Panc1 (cell line): Measurements from ENCODE around the gene GAMT. TPM values are rescaled to one million over a fixed set of nuclear protein-coding genes. Genes with fewer than 3 reads are reported as not detected.

ENCODE experiments used
- ATAC-seq: fragments of 200-7000 bp; cut with Tn5 transposase; 2 replicates; pipeline ENCODE4 v1.9.1; 2020; ENCODE audit warnings: mild to moderate bottlenecking, moderate library complexity
- BruUV-seq: library from RNA; stranded (reverse); fragments of 400-500 nt; replicated peaks from 2 replicates; lab custom pipeline; 2021; lab: Mats Ljungman, UMichigan
- CTCF ChIA-PET: fragments of 300-600 bp; sonication (Branson Sonifier 250); formaldehyde crosslinking; loops from one replicate; lab custom pipeline; 2022; ENCODE audit warnings: antibody characterized with exemption; lab: Charles Lee
- POLR2A ChIA-PET: fragments of 300-600 bp; sonication (Branson Sonifier 250); formaldehyde crosslinking; loops from one replicate; lab custom pipeline; 2022; ENCODE audit warnings: antibody characterized with exemption; lab: Charles Lee
- DNase-seq: peaks from one replicate; pipeline ENCODE4 v3.0.0-alpha.2; 2010; ENCODE audit warnings: low read depth, low spot score
- H3K27ac ChIP-seq: 2 replicates; pipeline ENCODE4 v1.5.1; 2011; ENCODE audit warnings: mild to moderate bottlenecking, low read length, inconsistent platforms
- H3K27me3 ChIP-seq: fragments of 200-500 bp; sonication (Bioruptor generic); 2 replicates; pipeline ENCODE4 v1.6.0; 2014; ENCODE audit warnings: low read length, inconsistent platforms; ENCODE audit not compliant: control insufficient read depth, insufficient read depth
- H3K36me3 ChIP-seq: fragments of 200-500 bp; sonication (Bioruptor generic); 2 replicates; pipeline ENCODE4 v1.5.1; 2014; ENCODE audit warnings: inconsistent platforms, mild to moderate bottlenecking, low read length, moderate library complexity; ENCODE audit not compliant: control insufficient read depth, insufficient read depth
- H3K4me1 ChIP-seq: 2 replicates; pipeline ENCODE4 v1.5.1; 2011; ENCODE audit warnings: inconsistent platforms, mild to moderate bottlenecking, low read length, moderate library complexity; ENCODE audit not compliant: control insufficient read depth, insufficient read depth
- H3K4me3 ChIP-seq, 2 experiments: 2 replicates each; pipeline ENCODE4 v1.5.1; 2011 to 2012; ENCODE audit warnings: low read depth in 2 of 2, low read length in 2 of 2, mild to moderate bottlenecking in 2 of 2, inconsistent platforms in 1 of 2, moderate library complexity in 1 of 2
- H3K9me3 ChIP-seq: fragments of 200-500 bp; sonication (Bioruptor generic); 2 replicates; pipeline ENCODE4 v1.5.1; 2014; ENCODE audit warnings: low read depth, mild to moderate bottlenecking, inconsistent platforms, low read length, moderate library complexity; ENCODE audit not compliant: control insufficient read depth, insufficient read depth
- POLR2AphosphoS5 ChIP-seq: IDR thresholded peaks from 2 replicates; pipeline ENCODE4 v1.6.1; 2012; ENCODE audit warnings: mild to moderate bottlenecking, low read depth, low read length, moderate library complexity
- SIN3A ChIP-seq: IDR thresholded peaks from 2 replicates; pipeline ENCODE4 v1.6.1; 2012; ENCODE audit warnings: low read depth, mild to moderate bottlenecking, low read length, moderate library complexity, borderline replicate concordance; ENCODE audit not compliant: insufficient read depth
- TCF7L2 ChIP-seq: IDR thresholded peaks from 2 replicates; pipeline ENCODE4 v1.6.1; 2011; ENCODE audit warnings: mild to moderate bottlenecking, low read depth, low read length, inconsistent platforms
- in situ Hi-C: cut with HindIII; loops from 2 replicates; pipeline ENCODE4 v1.10.0; 2016; ENCODE audit warnings: low sequenced_read_pairs, low pct_unique_long_range_greater_than_20kb
- intact Hi-C: fragments of 100-400 bp; cut with micrococcal nuclease; formaldehyde crosslinking; loops from one replicate; pipeline ENCODE4 v1.10.0; 2022; ENCODE audit not compliant: unreplicated experiment
- total RNA-seq: library from RNA; stranded (reverse); gene quantifications from one replicate; pipeline ENCODE4 v1.2.1, GENCODE V29; 2021; ENCODE audit not compliant: unreplicated experiment
- TF ChIP-seq, protein P1 (sequence below), 2 experiments: IDR thresholded peaks; 2 replicates each; pipeline ENCODE4 v1.6.1; 2011 to 2012; ENCODE audit warnings: low read depth in 2 of 2, control low read depth in 1 of 2, low read length in 1 of 2, mild to moderate bottlenecking in 1 of 2, moderate library complexity in 1 of 2; ENCODE audit not compliant: insufficient read depth in 1 of 2
- TF ChIP-seq, protein P2 (sequence below): fragments of 450-650 bp; IDR thresholded peaks from 2 replicates; pipeline ENCODE4 v1.5.1; 2017; ENCODE audit warnings: mild to moderate bottlenecking

The GAMT gene
- total RNA-seq, 1 experiment from 2014 or later: 21.2 TPM

DNA sequence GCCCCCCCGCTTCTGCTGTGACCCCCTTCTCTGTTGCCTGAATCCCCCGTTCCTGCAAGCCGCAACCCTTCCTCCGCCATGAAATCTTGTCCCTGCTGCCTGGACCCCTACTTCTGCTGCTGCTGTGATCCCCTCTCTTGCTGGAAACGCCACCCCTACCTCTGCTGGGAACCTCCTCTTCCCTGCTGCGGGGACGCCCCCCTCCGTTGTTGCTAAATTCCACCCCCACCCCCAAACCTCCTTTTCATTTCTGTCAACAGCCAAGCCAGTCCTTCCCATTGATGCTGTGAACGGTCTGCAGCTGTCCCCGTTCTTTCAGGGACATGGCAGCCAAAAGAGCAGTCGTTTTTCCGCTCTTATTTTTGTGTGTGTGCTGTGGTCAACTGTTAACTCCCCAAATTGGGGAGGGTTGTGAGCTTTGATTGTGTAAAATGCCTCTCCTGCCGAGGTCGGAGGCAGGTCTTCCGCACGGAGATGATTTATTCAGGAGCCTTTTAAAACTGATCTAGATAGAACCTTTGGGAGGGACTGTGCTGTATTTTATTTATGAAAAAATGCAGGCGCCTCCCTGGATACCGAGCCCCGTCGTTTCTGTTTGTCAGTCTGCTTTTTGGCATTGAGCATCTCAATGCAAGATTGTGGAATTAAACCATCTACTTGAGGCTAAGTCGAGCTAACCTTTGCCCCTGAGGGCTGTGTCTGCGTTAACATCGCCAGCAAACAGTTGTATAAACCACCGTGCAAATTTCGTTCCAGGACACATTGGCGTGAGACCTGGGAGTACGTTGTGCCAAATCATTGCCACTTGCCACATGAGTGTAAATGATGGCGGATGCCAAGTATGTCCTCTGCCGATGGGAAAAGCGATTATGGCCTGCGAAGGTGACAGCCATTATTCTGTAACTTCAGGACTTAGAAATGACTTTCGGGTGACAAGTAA, 45.5 kb downstream of the GAMT start:
- H3K4me1 ChIP-seq: peaks cover 13% of the 10 kb centered on the region
- no peaks in the 10 kb centered on the region for H3K9me3 ChIP-seq
- ChIA-PET POLR2A (no interaction called here), CTCF (interaction anchor here (0.6 kb wide), 1 partner anchor 107 kb away, joined by 9 read pairs; no protein-coding TSS in a partner anchor)
- H3K36me3 ChIP-seq: peaks cover 7% of the 10 kb centered on the region
- ATAC-seq (no peak), DNase-seq (no peak)
- BruUV-seq: no TSS peak
- intact Hi-C loops (no loop called here), in situ Hi-C loops (no loop called here)
- H3K4me3 ChIP-seq: peak overlapping the region; percentile 61 to 64
- H3K27me3 ChIP-seq: no peaks in the 10 kb centered on the region
- TF ChIP-seq, protein P1, sequence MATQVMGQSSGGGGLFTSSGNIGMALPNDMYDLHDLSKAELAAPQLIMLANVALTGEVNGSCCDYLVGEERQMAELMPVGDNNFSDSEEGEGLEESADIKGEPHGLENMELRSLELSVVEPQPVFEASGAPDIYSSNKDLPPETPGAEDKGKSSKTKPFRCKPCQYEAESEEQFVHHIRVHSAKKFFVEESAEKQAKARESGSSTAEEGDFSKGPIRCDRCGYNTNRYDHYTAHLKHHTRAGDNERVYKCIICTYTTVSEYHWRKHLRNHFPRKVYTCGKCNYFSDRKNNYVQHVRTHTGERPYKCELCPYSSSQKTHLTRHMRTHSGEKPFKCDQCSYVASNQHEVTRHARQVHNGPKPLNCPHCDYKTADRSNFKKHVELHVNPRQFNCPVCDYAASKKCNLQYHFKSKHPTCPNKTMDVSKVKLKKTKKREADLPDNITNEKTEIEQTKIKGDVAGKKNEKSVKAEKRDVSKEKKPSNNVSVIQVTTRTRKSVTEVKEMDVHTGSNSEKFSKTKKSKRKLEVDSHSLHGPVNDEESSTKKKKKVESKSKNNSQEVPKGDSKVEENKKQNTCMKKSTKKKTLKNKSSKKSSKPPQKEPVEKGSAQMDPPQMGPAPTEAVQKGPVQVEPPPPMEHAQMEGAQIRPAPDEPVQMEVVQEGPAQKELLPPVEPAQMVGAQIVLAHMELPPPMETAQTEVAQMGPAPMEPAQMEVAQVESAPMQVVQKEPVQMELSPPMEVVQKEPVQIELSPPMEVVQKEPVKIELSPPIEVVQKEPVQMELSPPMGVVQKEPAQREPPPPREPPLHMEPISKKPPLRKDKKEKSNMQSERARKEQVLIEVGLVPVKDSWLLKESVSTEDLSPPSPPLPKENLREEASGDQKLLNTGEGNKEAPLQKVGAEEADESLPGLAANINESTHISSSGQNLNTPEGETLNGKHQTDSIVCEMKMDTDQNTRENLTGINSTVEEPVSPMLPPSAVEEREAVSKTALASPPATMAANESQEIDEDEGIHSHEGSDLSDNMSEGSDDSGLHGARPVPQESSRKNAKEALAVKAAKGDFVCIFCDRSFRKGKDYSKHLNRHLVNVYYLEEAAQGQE (IDR thresholded peaks at IDR 0.05; ENCODE audit: insufficient read depth in 1 of 2, low read depth in 2 of 2, low read length in 1 of 2): no peak
- TF ChIP-seq TCF7L2 (no peak), POLR2AphosphoS5 (no peak), SIN3A (no peak)
- TF ChIP-seq, protein P2, sequence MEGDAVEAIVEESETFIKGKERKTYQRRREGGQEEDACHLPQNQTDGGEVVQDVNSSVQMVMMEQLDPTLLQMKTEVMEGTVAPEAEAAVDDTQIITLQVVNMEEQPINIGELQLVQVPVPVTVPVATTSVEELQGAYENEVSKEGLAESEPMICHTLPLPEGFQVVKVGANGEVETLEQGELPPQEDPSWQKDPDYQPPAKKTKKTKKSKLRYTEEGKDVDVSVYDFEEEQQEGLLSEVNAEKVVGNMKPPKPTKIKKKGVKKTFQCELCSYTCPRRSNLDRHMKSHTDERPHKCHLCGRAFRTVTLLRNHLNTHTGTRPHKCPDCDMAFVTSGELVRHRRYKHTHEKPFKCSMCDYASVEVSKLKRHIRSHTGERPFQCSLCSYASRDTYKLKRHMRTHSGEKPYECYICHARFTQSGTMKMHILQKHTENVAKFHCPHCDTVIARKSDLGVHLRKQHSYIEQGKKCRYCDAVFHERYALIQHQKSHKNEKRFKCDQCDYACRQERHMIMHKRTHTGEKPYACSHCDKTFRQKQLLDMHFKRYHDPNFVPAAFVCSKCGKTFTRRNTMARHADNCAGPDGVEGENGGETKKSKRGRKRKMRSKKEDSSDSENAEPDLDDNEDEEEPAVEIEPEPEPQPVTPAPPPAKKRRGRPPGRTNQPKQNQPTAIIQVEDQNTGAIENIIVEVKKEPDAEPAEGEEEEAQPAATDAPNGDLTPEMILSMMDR: no peak
- H3K27ac ChIP-seq: peak overlapping the region; percentile 70

DNA sequence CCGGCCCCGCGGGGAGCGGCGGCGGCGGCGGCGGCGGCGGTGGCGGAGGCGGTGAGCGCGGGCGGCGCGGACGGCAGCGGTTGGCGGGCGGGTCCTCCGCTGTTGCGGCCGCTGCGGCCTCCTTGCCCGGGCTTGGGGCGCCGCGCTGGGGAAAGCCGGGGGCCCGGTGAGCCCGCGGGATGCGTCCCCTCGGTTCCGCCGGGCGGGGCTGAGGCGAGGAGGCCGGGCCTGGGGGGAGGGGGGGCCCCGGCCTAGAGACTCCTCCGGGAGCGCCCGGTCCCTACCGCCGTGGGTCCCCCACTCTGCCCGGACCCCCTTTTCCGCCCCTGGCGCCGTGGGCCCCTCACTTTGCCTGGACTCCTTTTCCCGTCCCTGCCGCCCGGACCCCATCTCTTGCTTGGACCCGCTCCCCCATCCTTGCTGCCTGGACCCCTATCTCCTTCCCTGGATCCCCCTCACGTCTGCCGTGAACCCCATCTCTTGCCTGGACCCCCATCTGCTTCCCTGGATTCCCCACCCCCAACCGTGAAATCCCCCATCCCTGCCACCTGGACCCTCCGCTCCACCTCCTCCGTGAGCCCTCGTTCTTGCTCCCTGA, 46.3 kb downstream of the GAMT start:
- TF ChIP-seq, protein P2: no peak
- no peak for TF ChIP-seq SIN3A
- TF ChIP-seq, protein P1 (IDR thresholded peaks at IDR 0.05; ENCODE audit: insufficient read depth in 1 of 2, low read depth in 2 of 2, low read length in 1 of 2): no peak
- Histone ChIP-seq H3K27ac (peak overlapping the region; percentile 70), H3K4me3 (peak overlapping the region; percentile 61 to 64), H3K36me3 (peaks cover 7% of the 10 kb centered on the region), H3K9me3 (no peaks in the 10 kb centered on the region), H3K27me3 (no peaks in the 10 kb centered on the region), H3K4me1 (peaks cover 13% of the 10 kb centered on the region)
- ChIA-PET CTCF (no interaction called here), POLR2A (no interaction called here)
- in situ Hi-C loops: no loop called here
- DNase-seq: no peak
- no TSS peak for BruUV-seq
- intact Hi-C loops: no loop called here
- peak; percentile 79 for ATAC-seq
